Pancreas (tissue), 10 donors: Measurements from ENCODE around the gene PROM2. TPM values are rescaled to one million over a fixed set of nuclear protein-coding genes. Genes with fewer than 3 reads are reported as not detected.

Experiments
- ATAC-seq, 4 donors: fragments of 200-7000 bp; cut with Tn5 transposase; one replicate each; pipeline versions ENCODE4 v1.8.0 to v1.9.1; 2020; ENCODE audit warnings: mild to moderate bottlenecking in 4 of 4, moderate library complexity in 4 of 4
- DNase-seq, 6 donors: peaks; one replicate each; pipeline ENCODE4 v3.0.0-alpha.2; 2020
- FAIRE-seq: peaks from 2 replicates; lab custom pipeline; 2012; peaks lifted over from hg19 to GRCh38; lab: Jason Lieb, UNC
- H3K27ac ChIP-seq, 4 donors: fragments of 200-600 bp; sonication (generic); 1 replicate in 3 of 4; 2 replicates in 1 of 4; pipeline versions ENCODE4 v1.5.0 to v1.8.0; 2020
- H3K27me3 ChIP-seq, 4 donors: fragments of 200-600 bp; one replicate each; pipeline ENCODE4 v1.8.0; 2021
- H3K36me3 ChIP-seq, 3 donors: fragments of 200-600 bp; sonication (generic) in 1 of 3; one replicate each; pipeline versions ENCODE4 v1.5.0 to v1.8.0; 2020 to 2021
- H3K4me1 ChIP-seq, 3 donors: fragments of 200-600 bp; one replicate each; pipeline ENCODE4 v1.8.0; 2021
- H3K4me3 ChIP-seq, 4 donors: fragments of 200-600 bp; sonication (generic) in 2 of 4; one replicate each; pipeline versions ENCODE4 v1.5.0 to v1.8.0; 2020 to 2021
- H3K9me3 ChIP-seq, 4 donors: fragments of 200-600 bp; one replicate each; pipeline ENCODE4 v1.8.0; 2021
- WGBS, 2 donors: extraction: QIAGEN DNeasy Blood & Tissue Kit; methylation state at CpG; one replicate each; pipeline ENCODE4 v1.1.7; 2013; 5-methylcytosine and 5-hydroxymethylcytosine counted together
- intact Hi-C, 3 donors: fragments of 100-400 bp; cut with DNase I; formaldehyde crosslinking; loops; one replicate each; pipeline versions ENCODE4 v1.11.1 to v1.14.2; 2022
- polyA plus RNA-seq, 2 donors: library from polyadenylated mRNA; stranded (reverse); fragments of 200-250 nt; gene quantifications; one replicate each; pipeline ENCODE4 v1.2.3, GENCODE V29; 2013
- total RNA-seq, 6 donors: library from RNA; stranded (reverse); fragmentation: NEBNext Ultra II Directional in 4 of 6; extraction: Animal tissue kit (Norgen Biotek cat#: 25700) in 4 of 6; gene quantifications; one replicate each; pipeline versions ENCODE4 v1.2.1 to v1.2.4, GENCODE V29; 2021 to 2023
- TF ChIP-seq, protein P1 (sequence below), 4 donors: fragments of 200-600 bp; sonication (generic) in 3 of 4; IDR thresholded peaks; one replicate each; pipeline versions ENCODE4 v1.5.0 to v1.8.0; 2021; ENCODE audit warnings: antibody characterized with exemption in 4 of 4
- donor health status: healthy with polysubstance abuse.
- donor health status: DM: no; HTN: no; CAD: no; lungs with moderate emphysema.
- donor health status: DM: no; HTN: no; CAD: no.
- donor health status: control.
- donor health status: control.
- donor health status: Bipolar disorder and iron deficiency.
- donor health status: DM: yes; HTN: yes; CAD: no.
- donor health status: DM: no; HTN: no; CAD: no.
- donor health status: DM: no; HTN: no; CAD: no.
- donor health status: DM: yes; HTN: yes; CAD: no.

Gene PROM2
- total and polyA plus RNA-seq, 8 donors = 8.3 to 20.4 (median 12.5) TPM

DNA sequence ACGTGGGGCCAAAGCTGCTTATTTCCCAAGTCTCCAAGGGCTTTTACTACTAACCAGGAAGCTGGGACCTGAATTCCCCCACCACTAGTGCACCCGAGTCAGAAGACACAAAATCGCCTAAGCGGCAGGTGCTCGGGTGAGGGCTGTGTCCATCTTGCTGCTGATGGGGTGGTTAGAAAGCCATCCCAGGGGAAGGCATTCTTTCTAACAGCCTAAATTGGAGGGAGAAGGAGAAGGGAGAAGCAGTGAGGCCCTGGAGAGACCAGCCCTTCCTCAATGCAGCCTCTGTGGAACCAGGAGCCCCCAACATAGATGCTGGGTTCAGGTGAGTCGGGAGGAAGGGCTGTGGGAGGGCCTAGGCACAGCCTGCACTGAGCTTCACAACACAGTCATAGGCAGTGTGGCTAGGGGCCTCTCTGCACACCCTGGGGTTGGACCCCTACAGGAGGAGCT, 1.9 kb upstream of the PROM2 start:
- DNase-seq (peak in 2 of 6 donors; percentile 4 to 26), FAIRE-seq (no peak), ATAC-seq (no peak)
- Histone ChIP-seq H3K4me1 (peaks cover 9 to 30% (median 10%) of the 10 kb centered on the region in 3 donors), H3K4me3 (no peak overlapping the region), H3K9me3 (no peaks in the 10 kb centered on the region), H3K27ac (no peak overlapping the region), H3K27me3 (no peaks in the 10 kb centered on the region), H3K36me3 (no peaks in the 10 kb centered on the region)
- TF ChIP-seq, protein P1, sequence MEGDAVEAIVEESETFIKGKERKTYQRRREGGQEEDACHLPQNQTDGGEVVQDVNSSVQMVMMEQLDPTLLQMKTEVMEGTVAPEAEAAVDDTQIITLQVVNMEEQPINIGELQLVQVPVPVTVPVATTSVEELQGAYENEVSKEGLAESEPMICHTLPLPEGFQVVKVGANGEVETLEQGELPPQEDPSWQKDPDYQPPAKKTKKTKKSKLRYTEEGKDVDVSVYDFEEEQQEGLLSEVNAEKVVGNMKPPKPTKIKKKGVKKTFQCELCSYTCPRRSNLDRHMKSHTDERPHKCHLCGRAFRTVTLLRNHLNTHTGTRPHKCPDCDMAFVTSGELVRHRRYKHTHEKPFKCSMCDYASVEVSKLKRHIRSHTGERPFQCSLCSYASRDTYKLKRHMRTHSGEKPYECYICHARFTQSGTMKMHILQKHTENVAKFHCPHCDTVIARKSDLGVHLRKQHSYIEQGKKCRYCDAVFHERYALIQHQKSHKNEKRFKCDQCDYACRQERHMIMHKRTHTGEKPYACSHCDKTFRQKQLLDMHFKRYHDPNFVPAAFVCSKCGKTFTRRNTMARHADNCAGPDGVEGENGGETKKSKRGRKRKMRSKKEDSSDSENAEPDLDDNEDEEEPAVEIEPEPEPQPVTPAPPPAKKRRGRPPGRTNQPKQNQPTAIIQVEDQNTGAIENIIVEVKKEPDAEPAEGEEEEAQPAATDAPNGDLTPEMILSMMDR (IDR thresholded peaks at IDR 0.05) = no peak
- intact Hi-C loops = no loop called here
- WGBS, 2 donors = 86 to 89% methylated on average over 6 of the region's 6 CpGs

DNA sequence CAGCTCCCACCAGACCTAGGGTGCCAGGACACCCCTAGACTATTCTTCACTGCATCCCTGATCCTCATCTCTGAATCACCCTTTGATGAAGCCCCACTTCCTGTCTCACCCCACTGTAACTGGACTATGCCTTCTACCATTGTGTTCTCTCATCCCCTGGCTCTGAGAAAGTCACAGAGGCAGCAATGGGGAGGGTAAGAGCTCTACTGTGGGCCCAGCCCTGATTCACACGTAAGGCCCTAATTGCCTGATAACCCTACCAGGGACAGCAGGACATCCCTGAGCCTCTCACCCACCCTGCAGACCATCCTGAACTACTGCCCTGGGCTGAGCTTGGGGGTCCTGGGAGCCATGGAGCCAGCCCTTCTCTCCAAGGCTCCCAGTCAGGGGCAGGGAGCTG, 1.5 kb upstream of the PROM2 start:
- H3K4me1 ChIP-seq = peaks cover 10 to 30% (median 12%) of the 10 kb centered on the region in 3 donors
- H3K9me3 ChIP-seq = no peaks in the 10 kb centered on the region
- peak in 1 of 6 donors; percentile 12 for DNase-seq
- H3K4me3 ChIP-seq = no peak overlapping the region
- no peaks in the 10 kb centered on the region for H3K27me3 ChIP-seq
- H3K27ac ChIP-seq = no peak overlapping the region
- 62 to 82% methylated on average over 1 of the region's 1 CpG for WGBS, 2 donors
- no peaks in the 10 kb centered on the region for H3K36me3 ChIP-seq
- no peak for FAIRE-seq
- intact Hi-C loops = no loop called here
- TF ChIP-seq, protein P1 (IDR thresholded peaks at IDR 0.05) = no peak
- ATAC-seq = no peak

DNA sequence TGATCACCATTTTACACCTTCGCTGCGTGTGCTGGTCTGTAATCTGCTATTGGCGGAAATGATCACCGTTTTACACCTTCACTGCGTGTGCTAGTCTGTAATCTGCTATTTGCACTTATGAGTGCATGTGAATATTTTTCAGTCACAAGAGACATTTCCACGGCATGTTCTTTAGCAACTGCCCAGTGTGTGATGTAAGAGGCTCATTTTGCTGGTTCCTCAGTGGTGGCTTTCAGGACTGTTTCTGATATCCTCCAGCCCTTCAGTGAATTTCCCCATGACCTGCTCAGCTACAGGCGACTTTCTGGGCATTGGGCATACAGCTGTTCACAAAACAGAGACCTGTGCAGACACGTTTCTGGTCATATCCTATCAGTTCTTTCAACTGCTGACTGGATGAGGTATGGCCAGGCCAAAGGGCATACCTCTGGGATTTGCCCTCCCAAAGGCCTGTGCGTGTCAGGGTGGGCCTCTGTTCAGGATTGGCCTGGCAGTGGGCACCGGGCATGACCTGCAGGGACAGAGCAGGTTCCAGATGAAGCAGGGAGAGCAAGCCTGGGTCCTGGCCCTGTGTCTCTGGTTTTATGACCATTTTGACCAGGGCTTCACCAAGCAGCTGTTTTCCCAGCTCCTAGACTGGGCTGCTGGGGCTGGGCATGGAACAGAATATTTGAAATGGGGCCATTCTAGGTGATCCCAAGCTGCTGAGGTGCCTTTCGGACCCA, 521 bp upstream of the PROM2 start:
- TF ChIP-seq, protein P1 (IDR thresholded peaks at IDR 0.05) = no peak
- 75 to 81% methylated on average over 11 of the region's 11 CpGs for WGBS, 2 donors

DNA sequence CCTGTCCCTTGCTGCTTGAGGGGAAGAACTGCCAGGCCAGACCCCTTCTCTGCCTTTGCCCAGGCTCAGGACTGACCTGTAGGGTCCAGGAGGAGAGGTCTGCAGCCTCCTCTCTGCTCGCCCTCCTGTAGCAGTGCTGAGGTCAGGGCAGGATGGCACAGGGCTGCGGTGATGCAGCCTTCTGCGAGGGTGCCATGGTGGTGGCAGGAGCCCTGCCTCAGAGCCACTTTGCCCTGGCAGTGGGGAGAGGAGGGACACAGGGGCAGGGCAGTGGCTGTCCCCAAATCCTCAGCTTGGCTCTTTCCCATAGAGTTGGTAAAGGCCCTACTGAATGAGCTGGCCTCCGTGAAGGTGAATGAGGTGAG, 884 bp downstream of the PROM2 start:
- peak overlapping the region in 3 of 4 donors; percentile 38 to 78 (median 77) for H3K27ac ChIP-seq
- H3K4me3 ChIP-seq = peak overlapping the region in 3 of 4 donors; percentile 13 to 41 (median 35)
- intact Hi-C loops = loop anchor here in 1 of 3 donors (5.0 kb wide), 1 partner anchor 37 kb away; no protein-coding TSS in a partner anchor
- no peaks in the 10 kb centered on the region for H3K27me3 ChIP-seq
- ATAC-seq (peak in 1 of 4 donors; percentile 13), FAIRE-seq (no peak), DNase-seq (peak in 3 of 6 donors; percentile 17 to 50 (median 33))
- peaks cover 10 to 30% (median 12%) of the 10 kb centered on the region in 3 donors for H3K4me1 ChIP-seq
- TF ChIP-seq, protein P1 (IDR thresholded peaks at IDR 0.05) = no peak
- H3K9me3 ChIP-seq = no peaks in the 10 kb centered on the region
- no peaks in the 10 kb centered on the region for H3K36me3 ChIP-seq
- 45 to 65% methylated on average over 4 of the region's 4 CpGs for WGBS, 2 donors

More for the DNA sequence above, 521 bp upstream of the PROM2 start:
- peaks cover 10 to 30% (median 12%) of the 10 kb centered on the region in 3 donors for H3K4me1 ChIP-seq
- no peaks in the 10 kb centered on the region for H3K27me3 ChIP-seq
- no peak for DNase-seq
- intact Hi-C loops = no loop called here
- no peaks in the 10 kb centered on the region for H3K36me3 ChIP-seq
- peak overlapping the region; percentile 38 to 78 (median 62) for H3K27ac ChIP-seq
- FAIRE-seq = no peak
- no peaks in the 10 kb centered on the region for H3K9me3 ChIP-seq
- no peak for ATAC-seq
- H3K4me3 ChIP-seq = peak overlapping the region in 2 of 4 donors; percentile 35 to 41
